Right renal pelvis (tissue), 4 donors: Measurements from ENCODE around the gene NUMA1. TPM values are rescaled to one million over a fixed set of nuclear protein-coding genes. Genes with fewer than 3 reads are reported as not detected.

Experiments used
- DNase-seq, 4 donors: peaks; one replicate each; pipeline ENCODE4 v3.0.0-alpha.2; 2013; ENCODE audit warnings: low read depth in 4 of 4, low spot score in 3 of 4, missing footprints in 1 of 4
- polyA plus RNA-seq, 4 donors: library from polyadenylated mRNA; unstranded; fragments of 120-200 nt; gene quantifications; one replicate each; pipeline ENCODE4 v1.2.1, GENCODE V29; 2013; ENCODE audit not compliant: insufficient read length in 4 of 4

NUMA1 gene
- polyA plus RNA-seq, 4 donors = 253 to 272 (median 263) TPM

- no peak for DNase-seq
Observed at GRCh38 chr11:72069200-72069599, 11.1 kb downstream of the NUMA1 start.

- no peak for DNase-seq
Observed at GRCh38 chr11:72067676-72068075, 12.7 kb downstream of the NUMA1 start.

DNA sequence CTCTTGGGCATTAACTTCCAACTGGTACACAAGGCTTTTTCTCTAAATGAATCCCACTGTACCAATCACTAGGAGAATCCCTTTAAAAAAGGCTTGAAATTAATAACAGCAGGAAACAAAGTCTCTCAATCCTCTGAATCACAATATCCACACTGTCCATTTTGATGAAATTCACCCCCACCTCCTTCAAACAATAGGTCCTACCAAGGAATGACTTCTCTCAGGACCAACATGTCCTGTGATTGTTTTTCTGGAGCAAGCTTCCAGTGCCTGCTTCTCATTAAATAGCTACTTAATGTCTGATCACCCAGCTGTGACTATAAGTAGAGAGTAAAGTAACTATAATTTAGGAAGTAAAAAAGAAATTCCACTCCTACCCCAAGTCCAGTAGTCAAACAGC, 13.1 kb downstream of the NUMA1 start:
- DNase-seq = no peak

GRCh38 chr11:72066855-72067254, 13.5 kb downstream of the NUMA1 start:
- no peak for DNase-seq

DNA sequence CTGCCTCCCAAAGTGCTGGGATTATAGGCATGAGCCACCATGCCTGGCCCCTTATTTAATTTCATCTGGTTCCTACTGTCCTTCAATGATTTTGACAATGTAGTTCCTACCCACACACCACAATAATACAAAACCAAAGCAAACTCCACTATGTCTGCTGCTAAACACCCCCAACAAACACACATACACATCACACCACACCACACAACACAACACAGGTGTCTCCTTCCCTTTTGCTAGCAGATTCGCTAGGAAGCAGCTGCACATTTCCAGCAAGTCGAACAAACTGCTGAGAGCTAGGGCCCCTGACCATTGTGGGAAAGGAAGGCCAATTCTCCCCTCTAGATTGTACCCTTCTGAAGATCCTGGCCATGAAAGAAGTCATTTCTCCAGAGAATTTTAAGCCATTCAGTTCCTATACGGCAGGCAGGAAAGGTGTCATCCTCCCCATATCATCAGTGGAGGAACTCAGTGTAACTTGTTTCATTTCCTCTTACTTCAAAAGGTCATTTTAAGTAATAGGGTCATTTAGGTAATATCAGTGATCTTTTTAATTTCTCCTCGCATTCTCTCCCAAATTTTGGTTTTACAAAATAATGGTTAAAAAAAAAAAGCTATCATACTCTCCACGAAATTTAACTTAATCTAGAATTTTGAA, 18.5 kb downstream of the NUMA1 start:
- no peak for DNase-seq

- no peak for DNase-seq
Observed at GRCh38 chr11:72058416-72059034, 21.8 kb downstream of the NUMA1 start.

DNA sequence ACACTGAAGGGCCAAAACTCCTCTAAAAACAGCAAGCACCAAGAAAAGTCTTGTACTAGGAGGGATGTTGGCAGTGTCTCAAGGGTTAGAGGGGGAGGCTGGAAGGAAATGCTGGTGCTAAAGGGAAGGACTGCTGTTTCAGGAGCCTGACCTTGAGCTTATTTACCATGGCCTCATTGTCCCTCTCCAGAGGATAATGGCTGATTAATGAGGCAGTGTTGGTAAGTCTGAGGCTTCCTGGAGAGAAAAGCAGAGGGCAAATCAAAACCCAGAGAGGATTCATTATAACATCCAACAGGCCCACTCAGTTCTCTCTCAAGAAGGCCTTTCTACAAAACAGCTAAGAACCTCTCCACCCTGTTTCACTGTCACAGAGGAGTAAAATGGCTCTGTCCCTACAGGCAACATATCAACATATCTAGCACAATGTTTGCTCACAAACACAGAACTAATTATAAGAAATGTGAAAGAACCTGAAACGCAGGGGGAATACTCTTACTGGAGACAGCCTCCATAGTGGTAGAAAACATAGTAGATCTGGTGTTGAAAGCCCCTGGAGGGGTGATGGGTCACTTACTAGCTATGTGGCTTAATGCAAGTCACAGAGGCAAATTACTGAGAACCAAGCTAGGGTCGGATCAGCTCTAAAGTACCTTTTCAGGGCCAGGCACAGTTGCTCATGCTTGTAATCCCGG, 31.4 kb downstream of the NUMA1 start:
- DNase-seq = no peak

GRCh38 chr11:72045849-72046248, 34.5 kb downstream of the NUMA1 start:
- DNase-seq = no peak

- no peak for DNase-seq
Observed at GRCh38 chr11:72042064-72042745, 38.1 kb downstream of the NUMA1 start.

GRCh38 chr11:72041364-72042063, 38.8 kb downstream of the NUMA1 start:
- DNase-seq = peak in 2 of 4 donors; percentile 61 to 63

DNA sequence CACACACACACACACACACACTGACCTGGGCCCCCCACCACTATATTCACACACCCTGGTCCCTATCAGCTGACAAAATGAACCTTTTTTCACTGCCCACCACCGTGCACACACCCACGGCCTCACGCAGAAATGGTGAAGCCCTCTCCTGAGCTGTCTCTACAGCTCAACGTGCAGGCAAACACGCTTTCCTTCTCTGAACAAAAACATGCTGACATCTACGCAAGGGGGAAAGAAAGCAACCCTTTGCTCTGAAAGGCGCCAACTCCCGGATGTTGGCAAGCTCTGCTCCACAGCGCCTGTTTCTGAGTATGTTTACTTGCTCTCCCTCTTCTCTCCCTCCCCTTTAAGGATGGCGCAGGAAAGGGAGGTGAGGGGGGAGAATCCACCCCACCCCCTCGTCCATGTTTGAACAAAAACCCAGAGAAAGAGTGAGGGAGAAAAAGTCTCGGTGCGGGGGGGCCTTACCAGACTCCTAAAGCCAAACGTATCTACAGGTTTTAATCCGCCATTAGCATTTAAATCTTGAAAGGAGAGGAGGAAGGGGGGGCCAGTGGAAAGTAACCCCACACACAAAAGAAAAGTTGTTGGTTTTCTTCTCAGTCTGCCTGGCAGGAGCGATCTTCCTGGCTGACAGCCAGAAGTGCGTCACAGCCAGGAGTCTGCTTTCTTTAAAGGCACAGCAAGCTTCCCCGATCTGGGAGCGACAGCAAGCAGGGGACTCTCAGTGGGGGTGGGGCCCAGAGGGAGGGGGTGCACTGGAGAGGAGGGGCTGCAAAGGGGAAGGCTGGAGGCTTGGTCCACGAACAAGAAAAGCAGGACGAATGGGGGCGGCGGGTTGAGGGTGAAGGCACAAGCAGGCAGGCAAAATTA, 39.6 kb downstream of the NUMA1 start:
- peak; percentile 93 to 97 (median 94) for DNase-seq

DNA sequence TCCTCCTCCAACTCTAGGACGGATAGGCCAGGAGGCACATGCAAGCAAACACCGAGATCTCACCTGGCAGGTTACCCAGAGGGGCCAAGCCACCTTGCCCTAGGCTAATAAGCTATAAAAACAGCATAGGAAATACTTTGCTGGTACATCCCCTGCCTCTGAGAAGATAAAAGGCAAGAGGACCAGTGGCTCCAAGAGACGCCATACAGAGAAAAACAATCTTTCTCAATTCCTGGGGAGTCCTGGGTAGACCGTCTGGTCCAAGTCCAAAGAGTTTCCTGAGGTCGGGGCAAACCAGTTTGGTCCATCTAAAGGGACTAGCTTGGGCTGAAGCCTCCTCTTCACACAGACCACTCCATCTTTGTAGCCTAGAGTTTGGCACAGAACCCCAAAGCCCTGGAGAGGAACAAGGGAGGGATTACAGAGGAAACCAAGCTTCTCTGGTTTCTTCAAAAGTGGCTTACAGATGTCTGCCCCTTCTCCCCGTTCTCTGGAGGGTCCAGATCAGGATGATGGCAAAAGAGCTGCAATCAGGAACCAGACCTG, 40.4 kb downstream of the NUMA1 start:
- no peak for DNase-seq

- no peak for DNase-seq
Observed at GRCh38 chr11:72039031-72039855, 41.1 kb downstream of the NUMA1 start.

- DNase-seq = no peak
Observed at GRCh38 chr11:72038491-72038890, 41.9 kb downstream of the NUMA1 start.

GRCh38 chr11:72037554-72038311, 42.6 kb downstream of the NUMA1 start:
- DNase-seq = no peak

- no peak for DNase-seq
Observed at GRCh38 chr11:72036687-72037086, 43.7 kb downstream of the NUMA1 start.

DNA sequence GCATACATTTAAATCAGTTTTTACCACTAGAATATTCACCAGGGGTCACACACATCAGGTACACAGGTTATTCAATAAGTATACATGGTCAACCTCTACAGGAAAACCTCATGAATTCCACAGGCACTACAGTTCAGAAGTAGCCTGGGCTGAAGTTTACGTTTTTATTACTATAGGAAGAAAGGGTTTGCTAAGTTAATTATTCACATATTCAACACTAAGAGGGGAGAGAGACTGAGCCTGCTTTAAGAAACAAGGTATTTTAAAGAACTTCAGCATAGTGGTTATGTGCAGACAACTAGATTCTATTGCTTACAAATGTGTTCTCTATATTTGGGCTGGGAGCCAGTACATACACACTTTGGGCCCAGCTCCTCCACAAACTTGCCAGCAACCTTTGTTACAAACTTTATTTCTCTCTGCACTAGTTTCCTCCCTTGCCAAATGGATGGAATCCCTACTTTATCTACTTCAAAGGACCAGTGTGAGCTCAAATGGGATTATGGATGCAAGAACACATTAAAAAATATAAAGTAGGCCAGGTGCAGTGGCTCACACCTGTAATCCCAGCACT, 49.8 kb downstream of the NUMA1 start:
- no peak for DNase-seq

DNA sequence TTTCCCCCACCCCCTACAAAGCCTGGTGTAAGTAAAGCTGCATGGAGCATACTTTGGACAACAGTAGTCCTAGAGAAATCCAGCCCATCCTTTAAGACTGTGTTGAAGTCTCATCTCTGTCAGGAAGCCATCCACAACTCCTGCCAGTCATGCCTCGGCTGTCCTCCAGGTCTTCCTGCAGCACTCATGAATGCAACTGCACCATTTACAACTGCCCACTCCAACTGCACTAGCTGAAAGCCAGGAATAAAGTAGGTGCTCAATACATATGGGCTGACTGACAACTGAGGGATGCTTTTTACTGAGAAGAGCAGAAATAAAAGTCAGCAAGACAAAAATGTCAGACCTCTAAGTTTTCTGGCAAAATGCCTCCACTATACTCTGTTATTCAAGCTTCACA, 54.3 kb downstream of the NUMA1 start:
- DNase-seq = no peak
